Gastroesophageal sphincter (tissue), 4 donors: ENCODE results near the gene CTAG2. TPM values are rescaled to one million over a fixed set of nuclear protein-coding genes. Genes with fewer than 3 reads are reported as not detected.
A peak's percentile ranks its signal among the peaks of the same experiment; 100 is the strongest.
"Not testable (repeated sequence)": the region's sequence is repeated elsewhere in the genome, so short reads cannot be mapped to it uniquely, and the experiment has no call there.

Experiments
- ATAC-seq: fragments of 150-250 bp; one replicate; pipeline ENCODE4 v1.9.1; 2016; ENCODE audit warnings: mild to moderate bottlenecking, moderate library complexity
- H3K27ac ChIP-seq, 4 donors: fragments of 200-600 bp; sonication (generic) in 3 of 4; 1 replicate in 3 of 4; 2 replicates in 1 of 4; pipeline ENCODE4 v1.5.1; 2016 to 2019
- H3K27me3 ChIP-seq: fragments of 200-600 bp; sonication (generic); one replicate; pipeline ENCODE4 v1.5.1; 2019
- H3K36me3 ChIP-seq, 2 donors: fragments of 200-600 bp; sonication (generic); one replicate each; pipeline ENCODE4 v1.5.1; 2019; ENCODE audit warnings: control low read depth in 1 of 2
- H3K4me1 ChIP-seq, 3 donors: fragments of 200-600 bp; sonication (generic); 1 replicate in 2 of 3; 2 replicates in 1 of 3; pipeline ENCODE4 v1.5.1; 2016 to 2019; ENCODE audit warnings: control low read depth in 2 of 3
- H3K4me3 ChIP-seq, 2 donors: fragments of 200-600 bp; sonication (generic); one replicate each; pipeline ENCODE4 v1.5.1; 2019; ENCODE audit warnings: mild to moderate bottlenecking in 1 of 2, moderate library complexity in 1 of 2
- H3K9me3 ChIP-seq, 3 donors: fragments of 200-600 bp; sonication (generic); one replicate each; pipeline ENCODE4 v1.5.1; 2017 to 2019; ENCODE audit warnings: control low read depth in 2 of 3
- WGBS, 2 donors: methylation state at CpG; one replicate each; pipeline ENCODE4 v1.1.5; 2018; ENCODE audit warnings: low coverage in 1 of 2; 5-methylcytosine and 5-hydroxymethylcytosine counted together
- total RNA-seq, 4 donors: library from RNA; depleted of rRNA; stranded (reverse); fragments of >200 nt; gene quantifications; one replicate each; pipeline ENCODE4 v1.1.0, GENCODE V29; 2016

CTAG2 gene
- total RNA-seq, 4 donors from 2014 or later = not detected

DNA sequence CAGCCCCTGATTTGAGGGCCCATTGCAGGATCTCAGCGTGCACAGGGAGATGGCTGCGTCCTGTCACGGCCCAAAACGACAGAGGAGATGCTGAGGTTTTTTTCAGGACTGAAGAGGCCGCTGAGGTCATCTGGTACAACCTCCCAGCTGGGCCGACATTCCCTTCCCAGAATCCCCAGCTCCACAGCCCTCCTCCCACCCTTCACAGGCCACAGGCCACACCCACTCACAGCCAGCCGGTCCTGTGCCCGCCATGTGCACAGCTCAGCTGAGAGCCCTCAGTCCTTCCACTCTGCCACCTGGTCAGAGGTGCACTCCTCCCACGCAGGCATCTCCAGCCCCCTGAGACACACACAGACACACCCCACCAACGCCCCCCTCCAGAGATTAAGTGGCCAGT lies 11.6 kb downstream of the CTAG2 start:
- not testable (repeated sequence) for H3K4me1 ChIP-seq, H3K27ac ChIP-seq, H3K27me3 ChIP-seq, H3K4me3 ChIP-seq, H3K36me3 ChIP-seq, H3K9me3 ChIP-seq
- peak; percentile 54 for ATAC-seq
- WGBS, 2 donors = no CpG with 5 or more reads among the region's 10 CpGs

GRCh38 chrX:154633661-154634060 lies 19.7 kb downstream of the CTAG2 start:
- not testable (repeated sequence) for H3K27me3 ChIP-seq, H3K4me1 ChIP-seq, ATAC-seq, H3K36me3 ChIP-seq, H3K27ac ChIP-seq, H3K4me3 ChIP-seq, H3K9me3 ChIP-seq
- no CpG with 5 or more reads among the region's 11 CpGs for WGBS, 2 donors

DNA sequence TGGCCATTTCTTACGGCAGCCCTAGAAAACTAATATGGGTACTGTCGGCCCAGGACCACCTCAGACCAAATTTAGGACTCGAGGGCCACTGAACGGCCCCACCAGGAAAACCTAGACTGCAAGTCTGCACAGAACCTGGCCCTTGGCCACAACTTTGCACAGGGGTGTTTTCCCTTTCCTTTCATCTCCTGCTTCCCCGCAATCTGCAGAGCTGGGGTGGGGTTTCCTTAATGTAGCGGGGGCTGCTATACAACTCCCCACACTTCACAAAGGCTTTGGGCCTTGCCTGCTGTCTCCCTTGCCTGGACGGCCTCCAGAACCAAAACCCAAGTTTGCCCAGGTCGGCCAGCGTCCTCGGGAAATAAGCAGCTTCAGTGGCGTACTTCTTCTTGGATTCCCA lies 22.4 kb downstream of the CTAG2 start:
- H3K9me3 ChIP-seq, H3K4me1 ChIP-seq, H3K27ac ChIP-seq, ATAC-seq, H3K4me3 ChIP-seq, H3K36me3 ChIP-seq, H3K27me3 ChIP-seq: not testable (repeated sequence)
- no CpG with 5 or more reads among the region's 11 CpGs for WGBS, 2 donors

DNA sequence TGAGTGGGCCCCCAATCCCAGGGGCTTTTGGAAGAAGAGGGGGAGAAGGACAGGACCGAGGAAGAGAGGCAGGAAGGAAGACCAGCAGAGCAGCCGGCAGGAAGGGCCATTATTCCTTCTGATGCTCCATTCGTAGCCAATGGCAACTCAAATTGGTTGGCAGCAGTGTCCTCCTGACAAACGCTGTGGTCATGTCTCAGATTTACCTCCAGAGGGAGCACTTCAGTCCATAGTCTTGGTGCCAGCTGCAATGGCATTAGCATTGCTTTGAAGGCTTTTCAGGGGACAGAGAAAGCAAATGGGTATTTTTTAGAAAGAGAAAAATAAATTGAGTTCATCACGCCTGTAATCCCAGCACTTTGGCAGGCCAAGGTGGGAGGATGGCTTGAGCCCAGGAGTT lies 24.4 kb downstream of the CTAG2 start:
- WGBS, 2 donors = no CpG with 5 or more reads among the region's 5 CpGs
- H3K4me3 ChIP-seq, H3K4me1 ChIP-seq, H3K27me3 ChIP-seq, H3K9me3 ChIP-seq, H3K36me3 ChIP-seq, H3K27ac ChIP-seq: not testable (repeated sequence)
- ATAC-seq = peak; percentile 40

DNA sequence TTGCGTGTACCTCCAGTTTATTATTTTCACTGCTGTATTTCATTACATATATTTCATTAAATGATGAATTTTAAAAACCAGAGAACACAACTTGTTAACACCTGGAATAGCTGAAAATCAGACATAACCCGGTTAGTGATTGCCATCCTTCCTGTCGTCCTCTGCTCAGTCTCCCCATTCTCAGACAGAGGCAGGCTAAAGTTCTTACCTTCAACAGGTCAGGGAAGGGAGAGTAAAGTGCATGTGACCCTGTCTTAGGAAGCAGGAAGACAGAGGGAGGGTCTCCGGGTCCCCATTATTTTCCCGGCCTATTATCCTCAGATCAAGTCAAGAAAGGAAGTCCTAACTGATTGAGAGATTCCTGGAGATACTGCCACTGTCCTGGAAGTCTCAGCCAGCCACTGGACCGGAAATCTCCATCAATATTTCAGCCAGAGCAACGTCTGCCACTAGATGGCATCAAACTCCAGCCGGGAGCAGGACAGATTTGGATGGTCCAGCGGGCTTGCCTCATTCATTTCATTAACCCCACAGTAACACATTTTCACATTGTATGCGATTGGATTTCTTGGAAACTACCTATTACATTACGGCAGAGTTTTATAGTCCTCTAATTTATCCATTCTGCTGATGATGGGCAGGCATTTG lies 32.5 kb downstream of the CTAG2 start:
- not testable (repeated sequence) for H3K36me3 ChIP-seq, H3K27ac ChIP-seq, H3K9me3 ChIP-seq, H3K4me1 ChIP-seq, H3K27me3 ChIP-seq, H3K4me3 ChIP-seq
- no CpG with 5 or more reads among the region's 11 CpGs for WGBS, 2 donors
- peak; percentile 54 for ATAC-seq

DNA sequence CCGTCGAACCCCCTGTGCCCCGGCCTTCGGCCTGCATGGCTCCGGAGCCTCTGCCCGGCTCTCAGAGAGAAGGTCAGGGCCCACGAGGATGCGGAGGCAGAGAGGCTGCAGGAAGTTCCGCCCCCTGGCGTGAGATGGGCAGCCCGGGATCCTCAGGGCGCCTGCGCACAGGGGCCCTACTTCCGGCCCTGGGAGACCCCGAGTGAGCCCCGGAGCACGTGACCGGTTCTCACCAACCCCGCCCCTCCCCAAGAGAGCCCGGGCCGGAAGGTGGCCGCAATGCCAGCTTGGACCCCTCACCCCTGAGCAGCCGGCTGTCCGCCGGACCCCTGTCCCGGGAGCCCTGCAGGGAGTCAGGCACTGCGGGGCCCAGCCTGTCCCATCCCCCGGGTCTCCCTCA lies 34.2 kb downstream of the CTAG2 start, which contains the start of gene CTAG1B:
CTAG1B (minus strand) TSS at position 101 of the 400 bp plus-strand sequence; CDS start at position 37, 64 bp downstream.
- not testable (repeated sequence) for H3K4me3 ChIP-seq, H3K36me3 ChIP-seq, H3K9me3 ChIP-seq, ATAC-seq, H3K27ac ChIP-seq, H3K4me1 ChIP-seq, H3K27me3 ChIP-seq
- no CpG with 5 or more reads among the region's 28 CpGs for WGBS, 2 donors

DNA sequence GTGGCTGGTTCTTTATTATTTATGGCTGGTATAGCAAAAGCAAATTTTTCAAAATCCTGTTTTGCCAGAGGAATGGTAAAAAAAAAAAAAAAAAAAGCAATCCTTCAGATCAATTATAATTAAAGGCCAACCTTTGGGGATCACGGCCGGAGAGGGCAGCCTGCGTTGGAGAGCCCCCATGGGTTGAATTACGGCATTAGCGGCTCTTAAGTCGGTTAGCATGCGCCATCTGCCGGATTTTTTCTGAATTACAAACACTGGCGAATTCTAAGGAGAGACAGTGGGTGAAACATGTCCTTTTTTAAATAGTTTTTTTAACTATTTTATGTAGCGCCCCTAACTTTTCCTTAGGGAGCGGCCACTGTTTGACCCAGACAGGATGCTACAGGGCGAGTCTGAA lies 39.8 kb downstream of the CTAG2 start:
- not testable (repeated sequence) for H3K4me3 ChIP-seq, H3K27ac ChIP-seq, H3K4me1 ChIP-seq, H3K36me3 ChIP-seq, ATAC-seq, H3K9me3 ChIP-seq, H3K27me3 ChIP-seq
- WGBS, 2 donors = no CpG with 5 or more reads among the region's 12 CpGs

- H3K4me3 ChIP-seq, H3K27me3 ChIP-seq, H3K9me3 ChIP-seq, H3K4me1 ChIP-seq, H3K36me3 ChIP-seq, H3K27ac ChIP-seq, ATAC-seq: not testable (repeated sequence)
- WGBS, 2 donors = 89 to 95% methylated on average over 4 to 12 of the region's 12 CpGs
Measured at GRCh38 chrX:154611146-154611545, 42.2 kb downstream of the CTAG2 start.

DNA sequence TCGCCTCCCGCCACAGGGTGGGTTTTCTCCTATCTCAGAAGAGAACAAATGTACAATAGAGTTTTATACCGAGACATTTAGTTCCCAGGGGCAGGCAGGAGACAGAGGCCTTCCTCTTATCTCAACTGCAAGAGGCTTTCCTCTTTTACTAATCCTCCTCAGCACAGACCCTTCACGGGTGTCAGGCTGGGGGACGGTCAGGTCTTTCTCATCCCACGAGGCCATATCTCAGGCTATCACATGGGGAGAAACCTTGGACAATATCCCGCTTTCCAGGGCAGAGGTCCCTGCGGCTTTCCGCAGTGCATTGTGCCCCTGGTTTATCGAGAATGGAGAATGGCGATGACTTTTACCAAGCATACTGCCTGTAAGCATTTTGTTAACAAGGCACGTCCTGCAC lies 44.6 kb downstream of the CTAG2 start:
- H3K36me3 ChIP-seq, ATAC-seq, H3K4me1 ChIP-seq, H3K4me3 ChIP-seq, H3K27me3 ChIP-seq, H3K27ac ChIP-seq, H3K9me3 ChIP-seq: not testable (repeated sequence)
- 69 to 89% methylated on average over 5 to 7 of the region's 12 CpGs for WGBS, 2 donors

GRCh38 chrX:154607976-154608375 lies 45.4 kb downstream of the CTAG2 start:
- not testable (repeated sequence) for H3K27me3 ChIP-seq, H3K9me3 ChIP-seq, H3K4me3 ChIP-seq, H3K36me3 ChIP-seq, ATAC-seq, H3K27ac ChIP-seq
- peaks cover 0 to 10% (median 0%) of the 10 kb centered on the region in 3 donors for H3K4me1 ChIP-seq
- no CpG with 5 or more reads among the region's 11 CpGs for WGBS, 2 donors
